OCI-LY1 (cell line): ENCODE results near the gene HLA-C.
A peak's percentile ranks its signal among the peaks of the same experiment; 100 is the strongest.
"Not testable (repeated sequence)": the region's sequence is repeated elsewhere in the genome, so short reads cannot be mapped to it uniquely, and the experiment has no call there.

Source experiments
- H2AFZ ChIP-seq: fragments of 200-600 bp; sonication (generic), shearing (Covaris generic); 2 replicates; pipeline ENCODE4 v1.6.0; 2014; ENCODE audit warnings: antibody characterized with exemption, mild to moderate bottlenecking, low read length
- H3F3A ChIP-seq: fragments of 200-600 bp; sonication (generic), shearing (Covaris generic); 2 replicates; pipeline ENCODE4 v1.6.0; 2014; ENCODE audit warnings: mild to moderate bottlenecking, antibody characterized with exemption, low read length, moderate library complexity; ENCODE audit not compliant: insufficient read depth
- H3K27ac ChIP-seq: fragments of 200-600 bp; sonication (generic); 2 replicates; pipeline ENCODE4 v1.5.1; 2014; ENCODE audit warnings: low read length, mixed run types, mild to moderate bottlenecking, low read depth; ENCODE audit not compliant: poor library complexity, severe bottlenecking
- H3K27me3 ChIP-seq: fragments of 200-600 bp; sonication (generic); 2 replicates; pipeline ENCODE4 v1.6.0; 2014; ENCODE audit warnings: antibody characterized with exemption, mild to moderate bottlenecking, low read length, moderate library complexity; ENCODE audit not compliant: insufficient read depth
- H3K36me3 ChIP-seq: fragments of 200-600 bp; sonication (generic); 2 replicates; pipeline ENCODE4 v1.6.1; 2014; ENCODE audit warnings: mild to moderate bottlenecking, antibody characterized with exemption, low read length, moderate library complexity, mixed read lengths; ENCODE audit not compliant: insufficient read depth
- H3K4me1 ChIP-seq: fragments of 200-600 bp; sonication (generic); 2 replicates; pipeline ENCODE4 v1.5.1; 2014; ENCODE audit warnings: mild to moderate bottlenecking, low read length, moderate library complexity; ENCODE audit not compliant: insufficient read depth, severe bottlenecking
- H3K4me2 ChIP-seq: fragments of 200-600 bp; sonication (generic), shearing (Covaris generic); 2 replicates; pipeline ENCODE4 v1.6.1; 2014; ENCODE audit warnings: low read length
- H3K4me3 ChIP-seq: fragments of 200-600 bp; sonication (generic); 2 replicates; pipeline ENCODE4 v1.5.1; 2014; ENCODE audit warnings: low read length, low read depth, mild to moderate bottlenecking, mixed read lengths; ENCODE audit not compliant: poor library complexity, severe bottlenecking
- H3K79me2 ChIP-seq: fragments of 200-600 bp; shearing (Covaris generic); 2 replicates; pipeline ENCODE4 v1.6.1; 2016; ENCODE audit warnings: mixed run types, low read length, mixed read lengths; ENCODE audit not compliant: insufficient read depth
- H3K9ac ChIP-seq: fragments of 200-600 bp; sonication (generic), shearing (Covaris generic); 2 replicates; pipeline ENCODE4 v1.6.1; 2014; ENCODE audit warnings: mild to moderate bottlenecking, low read length, mixed read lengths
- H3K9me2 ChIP-seq: fragments of 200-600 bp; sonication (generic), shearing (Covaris generic); 2 replicates; pipeline ENCODE4 v1.6.1; 2014; ENCODE audit warnings: low read depth, mild to moderate bottlenecking, low read length, mixed read lengths
- H3K9me3 ChIP-seq: fragments of 200-600 bp; shearing (Covaris generic); 2 replicates; pipeline ENCODE4 v1.6.1; 2014; ENCODE audit warnings: low read length, mixed read lengths
- H4K20me1 ChIP-seq: fragments of 200-600 bp; sonication (generic), shearing (Covaris generic); 2 replicates; pipeline ENCODE4 v1.6.0; 2016; ENCODE audit warnings: mild to moderate bottlenecking, low read length; ENCODE audit not compliant: insufficient read depth
- CTCF ChIP-seq: fragments of 200-600 bp; sonication (generic), shearing (Covaris generic); IDR thresholded peaks from 2 replicates; pipeline ENCODE4 v1.5.1; 2017; ENCODE audit warnings: mild to moderate bottlenecking, antibody characterized with exemption, low read length, moderate library complexity, mixed read lengths
- EZH2 ChIP-seq: fragments of 200-600 bp; sonication (generic), shearing (Covaris generic); IDR thresholded peaks from 2 replicates; pipeline ENCODE4 v1.8.0; 2017; ENCODE audit warnings: borderline replicate concordance, mixed run types, mild to moderate bottlenecking, antibody characterized with exemption, low read length, moderate library complexity, mixed read lengths

HLA-C gene

GRCh38 chr6:31285982-31286381 lies 14.1 kb upstream of the HLA-C start:
- H3K9ac ChIP-seq = no peak overlapping the region
- TF ChIP-seq CTCF = no peak
- TF ChIP-seq EZH2 = no peak
- no peaks in the 10 kb centered on the region for H3K9me2 ChIP-seq
- H4K20me1 ChIP-seq = no peaks in the 10 kb centered on the region
- no peaks in the 10 kb centered on the region for H3F3A ChIP-seq
- no peaks in the 10 kb centered on the region for H3K36me3 ChIP-seq
- no peaks in the 10 kb centered on the region for H3K9me3 ChIP-seq
- H2AFZ ChIP-seq = no peak overlapping the region
- no peak overlapping the region for H3K4me2 ChIP-seq
- no peaks in the 10 kb centered on the region; the same call in 1 of the 2 replicates for H3K27me3 ChIP-seq
- no peak overlapping the region for H3K4me3 ChIP-seq
- H3K79me2 ChIP-seq = no peaks in the 10 kb centered on the region
- H3K4me1 ChIP-seq = no peaks in the 10 kb centered on the region
- no peak overlapping the region for H3K27ac ChIP-seq

- H3K9ac ChIP-seq = no peak overlapping the region
- H3K79me2 ChIP-seq = no peaks in the 10 kb centered on the region
- H3K4me2 ChIP-seq = no peak overlapping the region
- no peaks in the 10 kb centered on the region; the same call in 1 of the 2 replicates for H3K27me3 ChIP-seq
- TF ChIP-seq EZH2 (no peak), CTCF (no peak)
- no peak overlapping the region for H3K4me3 ChIP-seq
- H3K4me1 ChIP-seq = no peaks in the 10 kb centered on the region
- H3F3A ChIP-seq = no peaks in the 10 kb centered on the region
- H4K20me1 ChIP-seq = no peaks in the 10 kb centered on the region
- no peaks in the 10 kb centered on the region for H3K36me3 ChIP-seq
- H2AFZ ChIP-seq = no peak overlapping the region
- H3K9me2 ChIP-seq = no peaks in the 10 kb centered on the region
- H3K27ac ChIP-seq = no peak overlapping the region
- H3K9me3 ChIP-seq = no peaks in the 10 kb centered on the region
Measured at GRCh38 chr6:31285486-31285885, 13.6 kb upstream of the HLA-C start.

GRCh38 chr6:31279647-31280046 lies 7.8 kb upstream of the HLA-C start:
- H3F3A ChIP-seq, H3K9ac ChIP-seq, H3K27me3 ChIP-seq, H3K4me2 ChIP-seq, H4K20me1 ChIP-seq, H3K9me2 ChIP-seq, H3K79me2 ChIP-seq, H3K36me3 ChIP-seq, H3K9me3 ChIP-seq, H3K27ac ChIP-seq, H2AFZ ChIP-seq, H3K4me3 ChIP-seq, H3K4me1 ChIP-seq: not testable (repeated sequence)

GRCh38 chr6:31272836-31273626 lies 1.1 kb upstream of the HLA-C start:
- Histone ChIP-seq H3K4me2 (peak overlapping the region; percentile 66), H3K9me3 (no peaks in the 10 kb centered on the region), H3K27me3 (no peaks in the 10 kb centered on the region), H3K79me2 (no peaks in the 10 kb centered on the region), H3K4me3 (no peak overlapping the region), H3K9me2 (no peaks in the 10 kb centered on the region), H3K4me1 (peaks cover 12% of the 10 kb centered on the region), H3K36me3 (peaks cover 8% of the 10 kb centered on the region), H3K9ac (peak overlapping the region; percentile 62; the same call in 1 of the 2 replicates), H2AFZ (no peak overlapping the region), H4K20me1 (no peaks in the 10 kb centered on the region), H3F3A (no peaks in the 10 kb centered on the region), H3K27ac (no peak overlapping the region)
- TF ChIP-seq EZH2 = no peak
- TF ChIP-seq CTCF = no peak
